AG04450 (cell line): Measurements from ENCODE around the gene ZNF474. TPM values are rescaled to one million over a fixed set of nuclear protein-coding genes. Genes with fewer than 3 reads are reported as not detected.

Experiments used
- CTCF ChIA-PET: fragments of 300-600, 350-600 bp; formaldehyde crosslinking; extraction: SDS; loops from one replicate; lab custom pipeline; 2022; ENCODE audit warnings: antibody characterized with exemption, inconsistent platforms; lab: Charles Lee
- POLR2A ChIA-PET: fragments of 350-600 bp; formaldehyde crosslinking; extraction: SDS; loops from one replicate; lab custom pipeline; 2021; ENCODE audit warnings: antibody characterized with exemption, inconsistent platforms; lab: Yijun Ruan, JAX
- DNase-seq: peaks from one replicate; pipeline ENCODE4 v3.0.0-alpha.2; 2011; ENCODE audit warnings: low read depth, low spot score
- H3K27ac ChIP-seq: one replicate; pipeline ENCODE4 v1.5.1; 2012; ENCODE audit warnings: low read depth, low read length, control low read depth
- H3K27me3 ChIP-seq: one replicate; pipeline ENCODE4 v1.6.0; 2012; ENCODE audit warnings: low read length; ENCODE audit not compliant: control insufficient read depth, insufficient read depth
- H3K4me3 ChIP-seq: 2 replicates; pipeline ENCODE4 v1.5.1; 2011; ENCODE audit warnings: mild to moderate bottlenecking, low read depth, low read length, control low read depth
- H3K9me3 ChIP-seq: 2 replicates; pipeline ENCODE4 v1.5.1; 2012; ENCODE audit warnings: low read length; ENCODE audit not compliant: control insufficient read depth, insufficient read depth
- polyA minus RNA-seq: library from RNA; depleted of rRNA, polyadenylated mRNA; stranded (reverse); fragments of >200 nt; gene quantifications from 2 replicates; pipeline ENCODE4 v1.2.3, GENCODE V29; 2011; rRNA and poly(A)+ RNA removed
- polyA plus RNA-seq: library from polyadenylated mRNA; depleted of rRNA; stranded (reverse); fragments of >200 nt; gene quantifications from 2 replicates; pipeline ENCODE4 v1.2.3, GENCODE V29; 2011; rRNA removed
- TF ChIP-seq, protein P1 (sequence below): IDR thresholded peaks from 2 replicates; pipeline ENCODE4 v1.5.1; 2011; ENCODE audit warnings: low read depth, low read length, control low read depth, inconsistent platforms

Gene ZNF474
- polyA plus RNA-seq (0.37 TPM in 2 replicates), polyA minus RNA-seq (0.55 and 0.56 TPM in 2 replicates)

DNA sequence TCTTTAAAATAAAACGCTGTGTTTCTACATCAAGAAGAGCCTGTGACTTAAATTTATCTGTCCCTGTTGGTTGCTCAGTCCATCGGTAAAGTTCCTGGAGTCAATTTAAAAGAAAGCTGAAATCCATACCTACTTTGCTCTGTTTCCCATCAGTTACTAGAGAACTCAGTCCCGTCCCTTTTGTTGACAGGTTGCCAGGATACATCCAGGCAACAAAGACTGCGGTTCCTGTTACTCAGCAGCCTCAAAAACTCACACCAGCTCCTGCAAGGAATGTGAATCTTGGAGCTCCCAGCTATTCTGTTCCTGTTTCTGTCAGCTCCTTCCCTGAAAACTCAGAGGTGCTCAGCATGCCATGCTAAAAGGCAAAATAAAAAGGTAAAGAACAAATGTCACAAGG is at the start of gene ZNF474:
Gene ZNF474, plus strand, starts transcription at position 241 of the 400 bp plus-strand sequence. CDS start 22,445 bp downstream, outside the sequence.
- TF ChIP-seq, protein P1, sequence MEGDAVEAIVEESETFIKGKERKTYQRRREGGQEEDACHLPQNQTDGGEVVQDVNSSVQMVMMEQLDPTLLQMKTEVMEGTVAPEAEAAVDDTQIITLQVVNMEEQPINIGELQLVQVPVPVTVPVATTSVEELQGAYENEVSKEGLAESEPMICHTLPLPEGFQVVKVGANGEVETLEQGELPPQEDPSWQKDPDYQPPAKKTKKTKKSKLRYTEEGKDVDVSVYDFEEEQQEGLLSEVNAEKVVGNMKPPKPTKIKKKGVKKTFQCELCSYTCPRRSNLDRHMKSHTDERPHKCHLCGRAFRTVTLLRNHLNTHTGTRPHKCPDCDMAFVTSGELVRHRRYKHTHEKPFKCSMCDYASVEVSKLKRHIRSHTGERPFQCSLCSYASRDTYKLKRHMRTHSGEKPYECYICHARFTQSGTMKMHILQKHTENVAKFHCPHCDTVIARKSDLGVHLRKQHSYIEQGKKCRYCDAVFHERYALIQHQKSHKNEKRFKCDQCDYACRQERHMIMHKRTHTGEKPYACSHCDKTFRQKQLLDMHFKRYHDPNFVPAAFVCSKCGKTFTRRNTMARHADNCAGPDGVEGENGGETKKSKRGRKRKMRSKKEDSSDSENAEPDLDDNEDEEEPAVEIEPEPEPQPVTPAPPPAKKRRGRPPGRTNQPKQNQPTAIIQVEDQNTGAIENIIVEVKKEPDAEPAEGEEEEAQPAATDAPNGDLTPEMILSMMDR = no peak
- Histone ChIP-seq H3K9me3 (no peaks in the 10 kb centered on the region), H3K27me3 (no peaks in the 10 kb centered on the region), H3K4me3 (no peak within 1 kb of the TSS; the same call in 1 of the 2 replicates), H3K27ac (no peak within 1 kb of the TSS)
- ChIA-PET CTCF (interaction anchor here (0.8 to 1.0 kb wide), 2 partner anchors 27 kb away, joined by 3 to 6 read pairs; no protein-coding TSS in a partner anchor), POLR2A (no interaction called here)
- DNase-seq = peak; percentile 89

DNA sequence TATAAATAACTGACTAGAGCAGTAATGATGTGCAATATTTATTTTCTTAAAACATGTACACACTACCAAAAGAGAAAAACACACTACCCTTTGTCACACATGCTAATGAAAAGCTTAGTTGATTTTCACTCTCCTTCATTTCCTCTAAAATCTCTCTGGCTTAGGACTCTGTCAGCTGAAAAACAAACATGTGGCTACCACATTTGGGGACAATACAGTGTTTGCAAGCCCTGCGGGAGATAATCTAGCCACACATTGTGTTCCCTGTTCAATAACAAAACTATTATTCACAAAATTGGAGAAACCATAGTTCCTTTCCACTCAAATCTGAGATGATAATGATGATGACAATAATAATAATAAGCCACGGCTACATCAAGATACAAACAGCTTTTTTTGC is 47.8 kb upstream of the ZNF474 start:
- no peak for DNase-seq
- POLR2A ChIA-PET = no interaction called here
- Histone ChIP-seq H3K9me3 (no peaks in the 10 kb centered on the region; the same call in 1 of the 2 replicates), H3K4me3 (no peak overlapping the region), H3K27ac (no peak overlapping the region), H3K27me3 (no peaks in the 10 kb centered on the region)
- TF ChIP-seq, protein P1 = no peak
- CTCF ChIA-PET = interaction anchor here (1.6 to 2.4 kb wide), 3 partner anchors 11 to 75 kb away, joined by 7 to 16 read pairs (median 10); no protein-coding TSS in a partner anchor

DNA sequence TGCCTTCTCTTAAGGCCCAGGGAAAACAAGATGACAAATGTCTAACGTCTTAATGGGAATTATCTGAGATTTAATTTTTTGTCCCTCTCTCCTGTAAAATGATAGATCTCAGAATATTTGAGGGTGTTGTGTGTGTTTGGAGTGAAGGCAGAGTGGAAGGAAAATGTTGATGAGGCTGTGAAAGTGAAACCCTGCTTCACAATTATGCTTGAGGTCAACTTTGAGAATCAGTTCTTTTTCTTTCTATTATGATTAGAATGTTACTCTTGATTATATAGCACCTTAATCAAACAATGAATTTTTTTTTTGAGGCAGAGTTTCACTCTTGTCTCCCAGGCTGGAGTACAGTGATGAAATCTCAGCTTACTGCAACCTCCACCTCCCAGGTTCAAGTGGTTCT is 45.8 kb upstream of the ZNF474 start:
- DNase-seq = no peak
- H3K27me3 ChIP-seq = no peaks in the 10 kb centered on the region
- H3K4me3 ChIP-seq = no peak overlapping the region
- POLR2A ChIA-PET = no interaction called here
- CTCF ChIA-PET = interaction anchor here (0.7 to 1.0 kb wide), 3 partner anchors 8 to 1837 kb away, joined by 3 read pairs; no protein-coding TSS in a partner anchor
- TF ChIP-seq, protein P1 = no peak
- no peak overlapping the region for H3K27ac ChIP-seq
- H3K9me3 ChIP-seq = no peaks in the 10 kb centered on the region

DNA sequence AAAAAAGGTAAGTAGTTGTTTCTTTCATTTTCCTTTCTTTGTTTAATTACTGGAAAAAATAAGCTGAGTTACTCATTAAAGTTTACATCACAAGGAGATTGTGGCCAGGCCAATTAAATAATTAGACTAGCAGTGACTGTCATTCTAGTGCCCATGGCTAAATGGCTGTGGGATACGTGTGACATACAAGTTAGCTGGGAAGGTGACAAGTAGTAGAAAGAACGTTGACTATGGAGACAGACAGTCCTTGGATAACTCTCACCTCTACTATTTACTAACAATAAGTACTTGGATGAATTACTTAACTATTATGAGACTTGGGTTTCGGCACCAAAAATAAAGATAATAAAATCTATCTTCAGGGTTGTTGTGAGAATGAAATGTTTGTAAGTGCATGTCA is 44.3 kb upstream of the ZNF474 start:
- DNase-seq = no peak
- no peak overlapping the region for H3K27ac ChIP-seq
- POLR2A ChIA-PET = no interaction called here

More for the DNA sequence above, 44.3 kb upstream of the ZNF474 start:
- Histone ChIP-seq H3K4me3 (no peak overlapping the region), H3K9me3 (no peaks in the 10 kb centered on the region), H3K27me3 (no peaks in the 10 kb centered on the region)
- CTCF ChIA-PET = interaction anchor here (0.6 to 1.7 kb wide), 4 partner anchors 9 to 72 kb away, joined by 3 to 10 read pairs (median 8); no protein-coding TSS in a partner anchor
- TF ChIP-seq, protein P1 = no peak
